ENCODE data around the gene UNC45B.
"Not testable (repeated sequence)": the region's sequence is repeated elsewhere in the genome, so short reads cannot be mapped to it uniquely, and the experiment has no call there.

The UNC45B gene

GRCh38 chr17:35141681-35142466 is 5.7 kb upstream of the UNC45B start, which contains the start of gene NLE1:
Gene NLE1 (minus strand): TSS chr17:35142303. CDS start chr17:35142275, 28 bp downstream.
- DNase-seq: peak; percentile 81

- DNase-seq: no peak
These were observed 5.2 kb upstream of the UNC45B start for GRCh38 chr17:35142467-35142796.

- no peak for DNase-seq
These were observed 2.8 kb upstream of the UNC45B start for GRCh38 chr17:35144840-35145239.

- no peak for DNase-seq
These were observed 1.3 kb upstream of the UNC45B start for GRCh38 chr17:35146214-35146833.

GRCh38 chr17:35148144-35148543 is 527 bp downstream of the UNC45B start:
- DNase-seq: no peak

- DNase-seq: no peak
These were observed 2.3 kb downstream of the UNC45B start for GRCh38 chr17:35149941-35150340.

- DNase-seq: not testable (repeated sequence)
These were observed 3.5 kb downstream of the UNC45B start for GRCh38 chr17:35151080-35151479.

- no peak for DNase-seq
These were observed 5.0 kb downstream of the UNC45B start for GRCh38 chr17:35152421-35153140.

GRCh38 chr17:35154196-35155165 is 6.9 kb downstream of the UNC45B start:
- DNase-seq: no peak

- DNase-seq: no peak
These were observed 7.6 kb downstream of the UNC45B start for GRCh38 chr17:35155246-35155645.

- no peak for DNase-seq
These were observed 12.3 kb downstream of the UNC45B start for GRCh38 chr17:35159940-35160339.

GRCh38 chr17:35160354-35161201 is 13.0 kb downstream of the UNC45B start:
- DNase-seq: no peak

GRCh38 chr17:35161281-35161761 is 13.7 kb downstream of the UNC45B start:
- DNase-seq: no peak

- no peak for DNase-seq
These were observed 15.1 kb downstream of the UNC45B start for GRCh38 chr17:35162755-35163154.

- DNase-seq: no peak
These were observed 16.3 kb downstream of the UNC45B start for GRCh38 chr17:35163886-35164285.

- DNase-seq: no peak
These were observed 17.1 kb downstream of the UNC45B start for GRCh38 chr17:35164716-35165115.

- no peak for DNase-seq
These were observed 18.9 kb downstream of the UNC45B start for GRCh38 chr17:35166526-35166925.

- no peak for DNase-seq
These were observed 19.4 kb downstream of the UNC45B start for GRCh38 chr17:35167046-35167445.

- no peak for DNase-seq
These were observed 20.0 kb downstream of the UNC45B start for GRCh38 chr17:35167666-35168065.

- no peak for DNase-seq
These were observed 22.3 kb downstream of the UNC45B start for GRCh38 chr17:35169835-35170363.

Measured in T1000 (cell line).